ENCODE results near the gene CRISPLD2.
"Not testable (repeated sequence)": the region's sequence is repeated elsewhere in the genome, so short reads cannot be mapped to it uniquely, and the experiment has no call there.

The CRISPLD2 gene

GRCh38 chr16:84932681-84933080 lies 112.9 kb downstream of the CRISPLD2 start:
- CTCF ChIA-PET = interaction anchor here (1.0 to 5.1 kb wide), 4 partner anchors 8 to 38 kb away, joined by 3 to 31 read pairs (median 4); no protein-coding TSS in a partner anchor
- POLR2A ChIA-PET = no interaction called here
- no peak for DNase-seq (ENCODE audit: extremely low spot score)
- TF ChIP-seq CTCF (IDR thresholded peaks at IDR 0.05; ENCODE audit: control extremely low read depth, extremely low read depth, low read depth, missing control alignments) = no peak

GRCh38 chr16:84933774-84934631 lies 114.2 kb downstream of the CRISPLD2 start:
- POLR2A ChIA-PET = no interaction called here

GRCh38 chr16:84937196-84938005 lies 117.6 kb downstream of the CRISPLD2 start:
- POLR2A ChIA-PET = no interaction called here
- TF ChIP-seq CTCF (IDR thresholded peaks at IDR 0.05; ENCODE audit: control extremely low read depth, extremely low read depth, low read depth, missing control alignments) = no peak
- no peak for DNase-seq (ENCODE audit: extremely low spot score)
- CTCF ChIA-PET = interaction anchor here (1.2 kb wide), 1 partner anchor 15 kb away, joined by 3 read pairs; no protein-coding TSS in a partner anchor

More at GRCh38 chr16:84933774-84934631, 114.2 kb downstream of the CRISPLD2 start:
- DNase-seq (ENCODE audit: extremely low spot score) = no peak
- no peak for TF ChIP-seq CTCF (IDR thresholded peaks at IDR 0.05; ENCODE audit: control extremely low read depth, extremely low read depth, low read depth, missing control alignments)
- CTCF ChIA-PET = interaction anchor here (0.8 to 5.1 kb wide), 6 partner anchors 9 to 153 kb away, joined by 3 to 31 read pairs (median 4); no protein-coding TSS in a partner anchor

GRCh38 chr16:84938616-84939015 lies 118.8 kb downstream of the CRISPLD2 start:
- DNase-seq (ENCODE audit: extremely low spot score); POLR2A ChIA-PET: not testable (repeated sequence)
- CTCF ChIA-PET = interaction anchor here (1.0 kb wide), 1 partner anchor 14 kb away, joined by 4 read pairs; no protein-coding TSS in a partner anchor

GRCh38 chr16:84940670-84941551 lies 121.1 kb downstream of the CRISPLD2 start:
- DNase-seq (ENCODE audit: extremely low spot score) = no peak
- TF ChIP-seq CTCF (IDR thresholded peaks at IDR 0.05; ENCODE audit: control extremely low read depth, extremely low read depth, low read depth, missing control alignments) = no peak
- ChIA-PET POLR2A (no interaction called here), CTCF (no interaction called here)

GRCh38 chr16:84941921-84942320 lies 122.1 kb downstream of the CRISPLD2 start:
- ChIA-PET CTCF (interaction anchor here (1.1 to 1.6 kb wide), 3 partner anchors 9 to 17 kb away, joined by 3 to 7 read pairs (median 6); no protein-coding TSS in a partner anchor), POLR2A (no interaction called here)
- DNase-seq (ENCODE audit: extremely low spot score) = no peak
- no peak for TF ChIP-seq CTCF (IDR thresholded peaks at IDR 0.05; ENCODE audit: control extremely low read depth, extremely low read depth, low read depth, missing control alignments)

Data from GM10248 (cell line).